Liver (tissue), 3 donors: ENCODE measurements around the gene CFAP100.

ENCODE experiments used
- ATF3 ChIP-seq: IDR thresholded peaks from 2 replicates; pipeline ENCODE4 v1.6.1; 2016; ENCODE audit warnings: antibody characterized with exemption
- EGR1 ChIP-seq, 2 donors: IDR thresholded peaks; 2 replicates each; pipeline ENCODE4 v1.6.1; 2016 to 2018; ENCODE audit warnings: antibody characterized with exemption in 2 of 2, low read depth in 2 of 2
- FOXA1 ChIP-seq: IDR thresholded peaks from 2 replicates; pipeline ENCODE4 v1.6.1; 2016; ENCODE audit warnings: antibody characterized with exemption
- FOXA2 ChIP-seq: IDR thresholded peaks from 2 replicates; pipeline ENCODE4 v1.6.1; 2016; ENCODE audit warnings: antibody characterized with exemption
- JUND ChIP-seq, 2 donors: IDR thresholded peaks; 2 replicates each; pipeline ENCODE4 v1.6.1; 2016; ENCODE audit warnings: antibody characterized with exemption in 2 of 2
- RAD21 ChIP-seq, 2 donors: IDR thresholded peaks; 2 replicates each; pipeline ENCODE4 v1.6.1; 2016; ENCODE audit warnings: antibody characterized with exemption in 2 of 2, mild to moderate bottlenecking in 2 of 2
- REST ChIP-seq: IDR thresholded peaks from 2 replicates; pipeline ENCODE4 v1.6.1; 2016; ENCODE audit warnings: antibody characterized with exemption, mild to moderate bottlenecking
- RXRA ChIP-seq, 2 donors: IDR thresholded peaks; 2 replicates each; pipeline ENCODE4 v1.6.1; 2017 to 2018; ENCODE audit warnings: antibody characterized with exemption in 2 of 2, mild to moderate bottlenecking in 1 of 2
- SP1 ChIP-seq: IDR thresholded peaks from 2 replicates; pipeline ENCODE4 v1.6.1; 2018; ENCODE audit warnings: antibody characterized with exemption, mild to moderate bottlenecking
- TAF1 ChIP-seq: conservative IDR thresholded peaks from 2 replicates; pipeline ENCODE4 v1.6.1; 2016; ENCODE audit warnings: antibody characterized with exemption, mild to moderate bottlenecking
- YY1 ChIP-seq: IDR thresholded peaks from 2 replicates; pipeline ENCODE4 v1.6.1; 2016; ENCODE audit warnings: antibody characterized with exemption, mild to moderate bottlenecking
- ZBTB33 ChIP-seq: IDR thresholded peaks from 2 replicates; pipeline ENCODE4 v1.6.1; 2016; ENCODE audit warnings: antibody characterized with exemption
- TF ChIP-seq, protein P1 (sequence below): IDR thresholded peaks from 2 replicates; pipeline ENCODE4 v1.6.1; 2016; ENCODE audit warnings: antibody characterized with exemption
- TF ChIP-seq, protein P2 (sequence below): fragments of 150-350 bp; IDR thresholded peaks from 2 replicates; pipeline ENCODE4 v1.5.1; 2017; ENCODE audit warnings: improper control_type of control experiment, low read depth, low read length; ENCODE audit not compliant: missing input control
- donor health status: healthy.
- donor health status: healthy.

DNA sequence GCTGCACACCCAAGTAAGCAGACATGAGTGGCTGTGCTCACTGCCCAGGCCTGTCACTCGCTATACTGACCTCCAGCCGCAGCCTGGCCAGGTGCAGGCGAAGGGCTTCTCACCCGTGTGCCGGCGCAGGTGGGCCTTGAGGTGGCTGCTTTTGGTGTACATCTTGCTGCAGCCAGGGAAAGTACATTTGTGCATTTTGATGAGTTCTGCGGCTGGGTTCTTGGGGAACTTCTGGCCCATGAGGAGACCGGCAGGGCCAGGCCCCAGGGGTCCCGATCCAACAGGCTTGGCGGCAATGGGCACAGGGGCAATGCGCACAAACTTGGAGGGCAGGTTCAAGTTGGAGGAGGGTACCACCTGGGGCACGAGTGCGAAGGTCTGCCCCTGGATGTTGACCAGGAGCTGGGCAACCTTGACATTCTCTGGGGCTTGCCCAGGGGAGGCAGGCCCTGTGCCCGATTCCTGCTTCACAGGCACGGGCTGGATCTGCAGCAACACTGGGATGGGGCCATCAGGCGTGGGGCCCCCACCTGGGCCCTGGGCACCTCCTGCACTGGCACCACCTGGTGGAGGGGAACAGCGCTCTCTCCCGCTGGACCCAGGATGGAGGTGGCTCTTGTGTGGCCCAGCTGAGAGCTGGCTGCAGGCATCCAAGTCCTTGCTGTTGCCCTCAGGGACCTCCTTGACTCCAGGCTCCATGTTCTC is 42.8 kb upstream of the CFAP100 start:
- TF ChIP-seq, protein P1, sequence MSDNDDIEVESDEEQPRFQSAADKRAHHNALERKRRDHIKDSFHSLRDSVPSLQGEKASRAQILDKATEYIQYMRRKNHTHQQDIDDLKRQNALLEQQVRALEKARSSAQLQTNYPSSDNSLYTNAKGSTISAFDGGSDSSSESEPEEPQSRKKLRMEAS: no peak
- TF ChIP-seq YY1: no peak
- no peak for TF ChIP-seq ZBTB33
- TF ChIP-seq REST: no peak
- TF ChIP-seq, protein P2, sequence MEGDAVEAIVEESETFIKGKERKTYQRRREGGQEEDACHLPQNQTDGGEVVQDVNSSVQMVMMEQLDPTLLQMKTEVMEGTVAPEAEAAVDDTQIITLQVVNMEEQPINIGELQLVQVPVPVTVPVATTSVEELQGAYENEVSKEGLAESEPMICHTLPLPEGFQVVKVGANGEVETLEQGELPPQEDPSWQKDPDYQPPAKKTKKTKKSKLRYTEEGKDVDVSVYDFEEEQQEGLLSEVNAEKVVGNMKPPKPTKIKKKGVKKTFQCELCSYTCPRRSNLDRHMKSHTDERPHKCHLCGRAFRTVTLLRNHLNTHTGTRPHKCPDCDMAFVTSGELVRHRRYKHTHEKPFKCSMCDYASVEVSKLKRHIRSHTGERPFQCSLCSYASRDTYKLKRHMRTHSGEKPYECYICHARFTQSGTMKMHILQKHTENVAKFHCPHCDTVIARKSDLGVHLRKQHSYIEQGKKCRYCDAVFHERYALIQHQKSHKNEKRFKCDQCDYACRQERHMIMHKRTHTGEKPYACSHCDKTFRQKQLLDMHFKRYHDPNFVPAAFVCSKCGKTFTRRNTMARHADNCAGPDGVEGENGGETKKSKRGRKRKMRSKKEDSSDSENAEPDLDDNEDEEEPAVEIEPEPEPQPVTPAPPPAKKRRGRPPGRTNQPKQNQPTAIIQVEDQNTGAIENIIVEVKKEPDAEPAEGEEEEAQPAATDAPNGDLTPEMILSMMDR: peak; percentile 12
- no peak for TF ChIP-seq RXRA (IDR thresholded peaks at IDR 0.05)
- no peak for TF ChIP-seq SP1
- no peak for TF ChIP-seq FOXA2
- no peak for TF ChIP-seq JUND (IDR thresholded peaks at IDR 0.05)
- TF ChIP-seq RAD21 (IDR thresholded peaks at IDR 0.05): peak; percentile 30 to 52
- TF ChIP-seq TAF1: no peak
- no peak for TF ChIP-seq ATF3
- no peak for TF ChIP-seq FOXA1
- TF ChIP-seq EGR1 (IDR thresholded peaks at IDR 0.05; ENCODE audit: low read depth in 2 of 2): no peak
